GM18517 (cell line): ENCODE data around the gene SNCAIP.
"Not testable (repeated sequence)": the region's sequence is repeated elsewhere in the genome, so short reads cannot be mapped to it uniquely, and the experiment has no call there.

ENCODE experiments used
- ATAC-seq: cut with Tn5 transposase; IDR thresholded peaks from one replicate; pipeline ENCODE4 v1.9.1; 2021; ENCODE audit warnings: mild to moderate bottlenecking, moderate library complexity; ENCODE audit not compliant: unreplicated experiment

SNCAIP gene

GRCh38 chr5:122312591-122313406, 762 bp downstream of the SNCAIP start:
- no peak for ATAC-seq

DNA sequence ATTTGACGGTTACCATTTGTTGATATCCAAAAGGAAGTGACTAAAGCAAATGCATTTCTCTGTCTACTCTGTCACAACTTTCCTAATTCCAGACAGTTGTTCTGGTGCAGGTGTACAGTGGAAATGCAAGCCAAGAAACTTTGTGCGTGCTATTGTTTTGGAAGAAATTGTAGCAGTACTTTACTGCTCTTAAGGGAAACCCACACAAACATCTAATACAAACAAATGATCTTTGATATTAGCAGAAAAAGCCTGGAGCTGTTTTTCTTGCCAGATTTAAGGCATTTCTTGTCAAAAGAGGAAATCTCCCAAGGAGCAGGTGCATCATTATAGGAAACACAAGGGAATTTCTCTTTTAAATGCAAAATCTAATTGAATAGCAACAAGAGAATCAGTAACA, 2.0 kb downstream of the SNCAIP start:
- ATAC-seq = no peak

- ATAC-seq = no peak
These were observed 3.5 kb downstream of the SNCAIP start for GRCh38 chr5:122315521-122315920.

DNA sequence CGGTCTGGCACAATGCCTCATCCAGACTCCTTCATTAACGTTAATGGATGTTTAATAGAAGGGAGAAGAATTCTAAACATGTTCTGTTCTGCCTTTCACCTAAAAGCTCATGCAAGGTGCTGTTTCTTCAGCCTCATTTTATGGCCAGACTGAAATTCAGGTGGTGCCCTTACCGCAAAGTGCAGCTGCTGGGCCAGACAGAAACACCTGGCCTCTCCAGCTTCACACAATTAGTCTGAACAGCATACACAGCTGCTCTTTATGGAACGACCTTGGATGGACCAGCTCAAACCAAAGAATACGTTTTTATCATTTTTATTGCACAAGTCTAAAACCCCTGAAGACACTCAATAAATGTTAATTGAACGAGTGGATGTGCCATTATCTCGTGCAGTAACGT, 4.6 kb downstream of the SNCAIP start:
- no peak for ATAC-seq

DNA sequence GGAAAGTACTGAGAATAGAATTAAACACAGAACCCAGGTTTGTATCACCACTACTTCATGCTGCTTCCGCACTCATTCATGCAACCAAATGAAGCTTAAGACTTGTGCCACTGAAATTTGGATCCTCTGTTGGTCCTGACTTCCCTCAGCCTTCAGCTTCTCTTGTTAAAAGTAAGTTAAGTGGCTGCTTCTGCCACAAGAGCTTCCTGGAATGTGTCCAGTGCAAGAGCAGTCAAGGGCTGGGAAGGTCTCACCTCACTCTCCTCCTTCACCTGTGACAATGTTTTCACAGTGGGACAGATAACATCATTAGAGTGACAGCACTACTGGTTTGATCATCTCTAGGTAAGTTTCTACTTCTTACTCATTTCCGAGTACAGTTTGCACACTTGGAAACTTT, 7.9 kb downstream of the SNCAIP start:
- no peak for ATAC-seq

GRCh38 chr5:122321921-122322320, 9.9 kb downstream of the SNCAIP start:
- no peak for ATAC-seq

- ATAC-seq = no peak
These were observed 10.9 kb downstream of the SNCAIP start for GRCh38 chr5:122322801-122323548.

- no peak for ATAC-seq
These were observed 11.7 kb downstream of the SNCAIP start for GRCh38 chr5:122323738-122324137.

DNA sequence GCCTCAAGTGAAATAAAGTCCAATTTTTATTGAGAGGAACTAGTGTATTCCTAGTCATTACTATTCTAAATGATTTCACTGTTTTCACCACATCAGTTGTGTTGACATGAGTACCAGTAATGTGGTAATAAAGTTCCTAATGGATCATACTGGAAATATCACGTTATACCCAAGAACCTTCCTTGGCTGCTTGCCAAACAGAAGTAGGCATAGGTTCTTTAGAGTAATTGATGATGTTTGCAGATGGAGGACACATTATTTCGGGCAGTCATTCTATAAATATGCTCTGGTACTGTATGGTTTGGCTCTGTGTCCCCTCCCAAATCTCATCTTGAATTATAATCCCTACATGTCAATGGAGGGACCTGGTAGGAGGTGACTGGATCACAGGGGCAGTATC, 15.1 kb downstream of the SNCAIP start:
- no peak for ATAC-seq

DNA sequence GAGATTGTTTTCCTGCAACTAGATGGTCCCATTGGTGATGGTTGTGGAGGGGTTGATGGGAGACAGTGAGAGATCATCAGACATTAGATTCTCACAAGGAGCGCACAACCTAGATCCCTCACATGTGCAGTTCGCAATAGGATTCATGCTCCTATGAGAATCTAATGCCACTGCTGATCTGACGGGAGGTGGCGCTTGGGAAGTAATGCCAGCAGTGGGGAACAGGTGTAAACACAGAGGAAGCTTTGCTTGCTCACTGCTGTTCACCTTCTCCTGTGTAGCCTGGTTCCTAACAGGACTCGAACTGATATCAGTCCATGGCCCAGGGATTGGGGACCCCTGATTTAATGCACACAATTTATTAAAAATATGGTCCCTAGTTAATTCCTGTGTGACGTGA, 18.8 kb downstream of the SNCAIP start:
- ATAC-seq = no peak

GRCh38 chr5:122332599-122333555, 20.8 kb downstream of the SNCAIP start:
- no peak for ATAC-seq

GRCh38 chr5:122333564-122333963, 21.5 kb downstream of the SNCAIP start:
- no peak for ATAC-seq

GRCh38 chr5:122339591-122339990, 27.6 kb downstream of the SNCAIP start:
- no peak for ATAC-seq

DNA sequence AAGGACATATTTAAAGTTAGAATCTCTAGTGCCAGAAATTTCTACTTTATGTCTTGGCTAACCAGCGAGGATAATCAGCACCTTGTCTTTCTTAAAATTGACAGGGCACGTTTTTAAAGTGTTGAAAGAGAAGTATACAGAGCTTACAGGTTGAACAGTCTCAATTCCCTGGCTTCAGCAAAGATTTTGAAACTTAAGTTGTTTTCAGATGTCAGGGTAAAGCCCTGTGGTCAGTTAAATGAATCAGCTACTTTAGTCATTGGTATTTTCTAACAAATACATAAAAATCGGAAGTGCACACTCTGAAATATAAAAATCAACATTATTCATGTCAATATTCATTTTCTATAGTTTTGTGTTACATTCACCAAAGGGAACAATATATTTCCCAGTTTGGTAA, 29.1 kb downstream of the SNCAIP start:
- no peak for ATAC-seq

GRCh38 chr5:122342256-122342655, 30.2 kb downstream of the SNCAIP start:
- no peak for ATAC-seq

DNA sequence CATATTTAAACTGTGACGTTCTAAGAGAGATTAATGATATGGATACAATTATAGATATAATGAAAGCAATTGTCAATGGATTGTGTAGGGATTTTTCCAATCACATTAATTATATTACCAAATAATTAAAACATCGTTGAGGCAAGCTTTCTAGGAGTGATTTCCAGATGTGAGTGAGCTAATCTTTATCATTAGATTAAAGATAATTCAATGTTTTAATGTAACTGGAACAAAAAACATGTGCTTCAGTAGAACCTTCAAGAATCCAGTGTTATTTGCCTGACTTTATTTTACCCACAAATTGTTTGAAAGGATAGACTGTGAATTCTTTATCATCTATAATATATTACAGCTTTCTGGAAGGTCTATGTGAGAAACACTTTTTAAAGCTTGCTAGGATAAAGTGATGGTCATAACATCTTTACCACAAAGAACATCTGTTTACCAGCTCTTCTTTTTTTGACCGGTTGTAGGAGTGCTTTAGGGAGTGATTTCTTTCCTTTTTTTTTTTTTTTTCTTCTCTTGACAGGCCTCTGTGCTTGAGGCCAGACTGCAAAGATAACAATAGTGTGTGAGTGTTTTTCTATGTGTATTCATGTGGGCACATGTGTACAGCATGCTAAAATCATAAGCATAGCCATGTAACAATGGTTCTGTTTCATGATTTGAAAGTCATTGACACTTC, 35.0 kb downstream of the SNCAIP start:
- no peak for ATAC-seq

GRCh38 chr5:122350496-122350895, 38.5 kb downstream of the SNCAIP start:
- ATAC-seq = no peak

DNA sequence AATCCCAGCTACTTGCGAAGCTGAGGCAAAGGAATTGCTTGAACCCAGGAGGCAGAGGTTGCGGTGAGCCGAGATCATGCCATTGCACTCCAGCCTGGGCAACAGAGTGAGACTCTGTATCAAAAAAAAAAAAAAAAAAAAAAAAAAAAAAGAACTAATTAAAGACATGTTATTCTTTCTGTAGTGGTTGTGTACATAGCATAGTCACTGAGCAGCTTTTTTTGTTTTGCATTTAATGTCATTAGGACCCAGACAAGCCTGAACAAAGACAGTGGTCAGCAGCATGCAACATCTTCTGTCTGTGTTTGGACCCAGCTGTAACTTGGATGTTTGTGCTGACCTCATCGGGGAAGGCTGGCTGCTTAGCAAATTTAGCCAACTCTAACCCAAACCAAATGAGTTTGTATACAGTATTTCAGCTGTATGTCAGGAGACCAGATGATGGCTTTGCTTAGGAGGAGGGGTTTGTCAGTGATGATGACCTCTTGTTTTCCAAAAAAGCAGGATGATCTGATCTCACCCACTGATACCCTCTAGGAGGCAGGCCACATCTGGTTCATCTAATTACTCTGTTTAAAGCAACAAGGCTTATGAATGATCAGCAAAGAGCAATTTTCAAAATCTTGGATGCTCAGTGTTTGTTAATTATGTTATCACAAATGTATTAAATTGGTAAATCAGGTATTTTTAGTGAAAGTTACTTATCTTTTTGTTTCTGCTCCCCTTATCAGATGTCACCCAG, 39.5 kb downstream of the SNCAIP start:
- no peak for ATAC-seq

GRCh38 chr5:122352331-122352730, 40.3 kb downstream of the SNCAIP start:
- ATAC-seq = no peak

- ATAC-seq = not testable (repeated sequence)
These were observed 41.3 kb downstream of the SNCAIP start for GRCh38 chr5:122353361-122353760.
